Measurements from ENCODE around the gene OR4K17.

The OR4K17 gene

DNA sequence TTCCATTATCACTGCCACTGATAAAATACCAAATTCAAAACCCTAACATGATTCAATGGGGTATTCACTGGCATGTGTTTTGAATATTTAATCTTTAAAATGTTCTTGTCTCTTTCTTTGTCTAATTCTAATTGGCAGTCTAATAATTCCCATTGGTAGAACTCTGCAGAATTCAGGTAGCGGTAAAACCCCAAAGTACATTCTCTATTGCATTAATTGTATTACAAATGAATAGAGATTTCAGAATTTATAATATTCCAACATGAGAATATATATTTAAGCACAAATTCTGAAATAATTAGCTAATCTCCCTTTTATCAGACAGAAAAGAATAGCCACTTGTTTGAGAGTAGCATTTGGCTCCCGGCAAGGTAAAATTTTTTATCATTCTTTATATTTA is 28.0 kb downstream of the OR4K17 start, which contains the start of gene OR4N5:
TSS of gene OR4N5 (plus strand) at position 301 of the 400 bp plus-strand sequence. CDS start 4,916 bp downstream, outside the sequence.
- Histone ChIP-seq H3K27ac (replicated peaks) (no peak within 1 kb of the TSS), H3K4me3 (replicated peaks; ENCODE audit: insufficient read depth, low read length) (no peak within 1 kb of the TSS), H3K27me3 (ENCODE audit: insufficient read depth, poor library complexity, severe bottlenecking) (peaks cover 3% of the 10 kb centered on the region)
- TF ChIP-seq, protein P1, sequence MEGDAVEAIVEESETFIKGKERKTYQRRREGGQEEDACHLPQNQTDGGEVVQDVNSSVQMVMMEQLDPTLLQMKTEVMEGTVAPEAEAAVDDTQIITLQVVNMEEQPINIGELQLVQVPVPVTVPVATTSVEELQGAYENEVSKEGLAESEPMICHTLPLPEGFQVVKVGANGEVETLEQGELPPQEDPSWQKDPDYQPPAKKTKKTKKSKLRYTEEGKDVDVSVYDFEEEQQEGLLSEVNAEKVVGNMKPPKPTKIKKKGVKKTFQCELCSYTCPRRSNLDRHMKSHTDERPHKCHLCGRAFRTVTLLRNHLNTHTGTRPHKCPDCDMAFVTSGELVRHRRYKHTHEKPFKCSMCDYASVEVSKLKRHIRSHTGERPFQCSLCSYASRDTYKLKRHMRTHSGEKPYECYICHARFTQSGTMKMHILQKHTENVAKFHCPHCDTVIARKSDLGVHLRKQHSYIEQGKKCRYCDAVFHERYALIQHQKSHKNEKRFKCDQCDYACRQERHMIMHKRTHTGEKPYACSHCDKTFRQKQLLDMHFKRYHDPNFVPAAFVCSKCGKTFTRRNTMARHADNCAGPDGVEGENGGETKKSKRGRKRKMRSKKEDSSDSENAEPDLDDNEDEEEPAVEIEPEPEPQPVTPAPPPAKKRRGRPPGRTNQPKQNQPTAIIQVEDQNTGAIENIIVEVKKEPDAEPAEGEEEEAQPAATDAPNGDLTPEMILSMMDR (IDR thresholded peaks at IDR 0.05; ENCODE audit: insufficient read depth, low read length), result no peak
- TF ChIP-seq, protein P2, sequence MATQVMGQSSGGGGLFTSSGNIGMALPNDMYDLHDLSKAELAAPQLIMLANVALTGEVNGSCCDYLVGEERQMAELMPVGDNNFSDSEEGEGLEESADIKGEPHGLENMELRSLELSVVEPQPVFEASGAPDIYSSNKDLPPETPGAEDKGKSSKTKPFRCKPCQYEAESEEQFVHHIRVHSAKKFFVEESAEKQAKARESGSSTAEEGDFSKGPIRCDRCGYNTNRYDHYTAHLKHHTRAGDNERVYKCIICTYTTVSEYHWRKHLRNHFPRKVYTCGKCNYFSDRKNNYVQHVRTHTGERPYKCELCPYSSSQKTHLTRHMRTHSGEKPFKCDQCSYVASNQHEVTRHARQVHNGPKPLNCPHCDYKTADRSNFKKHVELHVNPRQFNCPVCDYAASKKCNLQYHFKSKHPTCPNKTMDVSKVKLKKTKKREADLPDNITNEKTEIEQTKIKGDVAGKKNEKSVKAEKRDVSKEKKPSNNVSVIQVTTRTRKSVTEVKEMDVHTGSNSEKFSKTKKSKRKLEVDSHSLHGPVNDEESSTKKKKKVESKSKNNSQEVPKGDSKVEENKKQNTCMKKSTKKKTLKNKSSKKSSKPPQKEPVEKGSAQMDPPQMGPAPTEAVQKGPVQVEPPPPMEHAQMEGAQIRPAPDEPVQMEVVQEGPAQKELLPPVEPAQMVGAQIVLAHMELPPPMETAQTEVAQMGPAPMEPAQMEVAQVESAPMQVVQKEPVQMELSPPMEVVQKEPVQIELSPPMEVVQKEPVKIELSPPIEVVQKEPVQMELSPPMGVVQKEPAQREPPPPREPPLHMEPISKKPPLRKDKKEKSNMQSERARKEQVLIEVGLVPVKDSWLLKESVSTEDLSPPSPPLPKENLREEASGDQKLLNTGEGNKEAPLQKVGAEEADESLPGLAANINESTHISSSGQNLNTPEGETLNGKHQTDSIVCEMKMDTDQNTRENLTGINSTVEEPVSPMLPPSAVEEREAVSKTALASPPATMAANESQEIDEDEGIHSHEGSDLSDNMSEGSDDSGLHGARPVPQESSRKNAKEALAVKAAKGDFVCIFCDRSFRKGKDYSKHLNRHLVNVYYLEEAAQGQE (IDR thresholded peaks at IDR 0.05; ENCODE audit: insufficient replicate concordance, low read depth), result no peak
- TF ChIP-seq SPI1 (IDR thresholded peaks at IDR 0.05; ENCODE audit: borderline replicate concordance, low read depth) (no peak), POLR2AphosphoS5 (IDR thresholded peaks at IDR 0.05; ENCODE audit: low read depth) (no peak), GABPA (IDR thresholded peaks at IDR 0.05; ENCODE audit: low read depth) (no peak)
- DNase-seq (ENCODE audit: low read depth in 1 of 2, low spot score in 1 of 2), result no peak

DNA sequence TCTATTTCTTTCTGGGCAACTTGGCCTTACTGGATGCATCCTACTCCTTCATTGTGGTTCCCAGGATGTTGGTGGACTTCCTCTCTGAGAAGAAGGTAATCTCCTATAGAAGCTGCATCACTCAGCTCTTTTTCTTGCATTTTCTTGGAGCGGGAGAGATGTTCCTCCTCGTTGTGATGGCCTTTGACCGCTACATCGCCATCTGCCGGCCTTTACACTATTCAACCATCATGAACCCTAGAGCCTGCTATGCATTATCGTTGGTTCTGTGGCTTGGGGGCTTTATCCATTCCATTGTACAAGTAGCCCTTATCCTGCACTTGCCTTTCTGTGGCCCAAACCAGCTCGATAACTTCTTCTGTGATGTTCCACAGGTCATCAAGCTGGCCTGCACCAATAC is 33.4 kb downstream of the OR4K17 start:
- TF ChIP-seq POLR2AphosphoS5 (IDR thresholded peaks at IDR 0.05; ENCODE audit: low read depth) (no peak), GABPA (IDR thresholded peaks at IDR 0.05; ENCODE audit: low read depth) (no peak), SPI1 (IDR thresholded peaks at IDR 0.05; ENCODE audit: borderline replicate concordance, low read depth) (no peak)
- TF ChIP-seq, protein P2 (IDR thresholded peaks at IDR 0.05; ENCODE audit: insufficient replicate concordance, low read depth), result no peak
- TF ChIP-seq, protein P1 (IDR thresholded peaks at IDR 0.05; ENCODE audit: insufficient read depth, low read length), result no peak
- H3K27ac ChIP-seq (replicated peaks), result no peak overlapping the region
- no peak for DNase-seq (ENCODE audit: low read depth in 1 of 2, low spot score in 1 of 2)
- no peak overlapping the region for H3K4me3 ChIP-seq (replicated peaks; ENCODE audit: insufficient read depth, low read length)
- peaks cover 3% of the 10 kb centered on the region for H3K27me3 ChIP-seq (ENCODE audit: insufficient read depth, poor library complexity, severe bottlenecking)

DNA sequence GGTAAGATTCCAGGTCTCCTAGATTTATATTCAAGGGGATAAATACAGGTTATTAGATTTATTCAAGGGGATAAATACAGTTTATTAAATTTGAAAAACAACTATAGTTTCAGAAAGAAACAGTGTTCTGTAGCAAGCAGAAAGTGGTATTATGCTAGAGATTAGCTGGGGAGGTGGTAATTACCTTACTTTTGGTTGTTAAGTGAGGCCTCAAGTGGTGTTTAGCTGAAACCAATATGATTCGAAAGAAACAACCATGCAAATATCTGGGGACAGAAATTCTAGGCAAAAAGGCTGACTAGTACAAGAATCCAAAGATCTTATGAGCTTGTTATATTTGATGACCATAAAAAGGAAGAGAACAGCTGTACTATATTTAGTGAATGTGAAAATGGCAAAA is 34.3 kb downstream of the OR4K17 start:
- Histone ChIP-seq H3K27ac (replicated peaks) (no peak overlapping the region), H3K4me3 (replicated peaks; ENCODE audit: insufficient read depth, low read length) (no peak overlapping the region), H3K27me3 (ENCODE audit: insufficient read depth, poor library complexity, severe bottlenecking) (peaks cover 3% of the 10 kb centered on the region)
- DNase-seq (ENCODE audit: low read depth in 1 of 2, low spot score in 1 of 2), result no peak
- TF ChIP-seq, protein P1 (IDR thresholded peaks at IDR 0.05; ENCODE audit: insufficient read depth, low read length), result no peak
- TF ChIP-seq, protein P2 (IDR thresholded peaks at IDR 0.05; ENCODE audit: insufficient replicate concordance, low read depth), result no peak
- TF ChIP-seq POLR2AphosphoS5 (IDR thresholded peaks at IDR 0.05; ENCODE audit: low read depth) (no peak), GABPA (IDR thresholded peaks at IDR 0.05; ENCODE audit: low read depth) (no peak), SPI1 (IDR thresholded peaks at IDR 0.05; ENCODE audit: borderline replicate concordance, low read depth) (no peak)
